Measurements from ENCODE around the gene TXNDC5. TPM values are rescaled to one million over a fixed set of nuclear protein-coding genes. Genes with fewer than 3 reads are reported as not detected.

Gene TXNDC5
- total RNA-seq, 2 experiments from 2014 or later, result 312 to 319 TPM

- Histone ChIP-seq H3K4me1 (ENCODE audit: insufficient read depth, low read length, poor library complexity, severe bottlenecking) (peaks cover 64% of the 10 kb centered on the region), H4K20me1 (ENCODE audit: insufficient read depth, low read length) (peaks cover 18% of the 10 kb centered on the region), H3K27ac (ENCODE audit: low read depth, low read length, poor library complexity, severe bottlenecking) (no peak overlapping the region), H3K4me3 (ENCODE audit: low read depth, low read length, poor library complexity, severe bottlenecking) (no peak overlapping the region), H3K79me2 (ENCODE audit: insufficient read depth, low read depth, low read length) (peaks cover 67% of the 10 kb centered on the region), H3K36me3 (ENCODE audit: insufficient read depth, low read length) (peaks cover 78% of the 10 kb centered on the region), H2AFZ (ENCODE audit: low read length) (no peak overlapping the region), H3K9me3 (ENCODE audit: low read length) (no peaks in the 10 kb centered on the region), H3K4me2 (ENCODE audit: low read length) (peak overlapping the region; percentile 31; the same call in 1 of the 2 replicates), H3K9me2 (ENCODE audit: insufficient read depth, low read length) (no peaks in the 10 kb centered on the region)
- intact Hi-C loops (cut with micrococcal nuclease; ENCODE audit: unreplicated experiment), result no loop called here
- DNase-seq (ENCODE audit: low spot score), result no peak
- TF ChIP-seq EZH2phosphoT487 (IDR thresholded peaks at IDR 0.05; ENCODE audit: borderline replicate concordance, low read depth, low read length) (no peak), CTCF (conservative IDR thresholded peaks at IDR 0.05; ENCODE audit: low read length) (no peak)
- ChIA-PET CTCF (ENCODE audit: unreplicated experiment) (no interaction called here), POLR2A (interaction anchor here (0.7 to 3.8 kb wide), 6 partner anchors 9 to 85 kb away, joined by 3 to 31 read pairs (median 3); no protein-coding TSS in a partner anchor)
- BruUV-seq (replicated peaks), result no TSS peak
These were observed 3.8 kb downstream of the TXNDC5 start for GRCh38 chr6:7906741-7907140.

GRCh38 chr6:7905416-7905815, 5.2 kb downstream of the TXNDC5 start:
- Histone ChIP-seq H3K36me3 (ENCODE audit: insufficient read depth, low read length) (peaks cover 91% of the 10 kb centered on the region), H3K4me2 (ENCODE audit: low read length) (peak overlapping the region; percentile 10; the same call in 1 of the 2 replicates), H3K9me3 (ENCODE audit: low read length) (no peaks in the 10 kb centered on the region), H3K79me2 (ENCODE audit: insufficient read depth, low read depth, low read length) (peaks cover 72% of the 10 kb centered on the region), H3K9me2 (ENCODE audit: insufficient read depth, low read length) (no peaks in the 10 kb centered on the region), H3K27ac (ENCODE audit: low read depth, low read length, poor library complexity, severe bottlenecking) (no peak overlapping the region), H2AFZ (ENCODE audit: low read length) (no peak overlapping the region), H4K20me1 (ENCODE audit: insufficient read depth, low read length) (peaks cover 18% of the 10 kb centered on the region), H3K4me3 (ENCODE audit: low read depth, low read length, poor library complexity, severe bottlenecking) (no peak overlapping the region), H3K4me1 (ENCODE audit: insufficient read depth, low read length, poor library complexity, severe bottlenecking) (peaks cover 67% of the 10 kb centered on the region)
- ChIA-PET POLR2A (interaction anchor here (1.2 to 1.4 kb wide), 2 partner anchors 12 to 35 kb away, joined by 3 to 4 read pairs; no protein-coding TSS in a partner anchor), CTCF (ENCODE audit: unreplicated experiment) (interaction anchor here (1.0 kb wide), 1 partner anchor 153 kb away, joined by 3 read pairs; no protein-coding TSS in a partner anchor)
- intact Hi-C loops (cut with micrococcal nuclease; ENCODE audit: unreplicated experiment), result no loop called here
- TF ChIP-seq EZH2phosphoT487 (IDR thresholded peaks at IDR 0.05; ENCODE audit: borderline replicate concordance, low read depth, low read length) (no peak), CTCF (conservative IDR thresholded peaks at IDR 0.05; ENCODE audit: low read length) (no peak)
- no peak for DNase-seq (ENCODE audit: low spot score)
- no TSS peak for BruUV-seq (replicated peaks)

- Histone ChIP-seq H2AFZ (ENCODE audit: low read length) (no peak overlapping the region), H3K4me3 (ENCODE audit: low read depth, low read length, poor library complexity, severe bottlenecking) (no peak overlapping the region), H3K9me3 (ENCODE audit: low read length) (no peaks in the 10 kb centered on the region), H3K27ac (ENCODE audit: low read depth, low read length, poor library complexity, severe bottlenecking) (peak overlapping the region; percentile 19), H3K79me2 (ENCODE audit: insufficient read depth, low read depth, low read length) (peaks cover 72% of the 10 kb centered on the region), H3K36me3 (ENCODE audit: insufficient read depth, low read length) (peaks cover 97% of the 10 kb centered on the region), H4K20me1 (ENCODE audit: insufficient read depth, low read length) (peaks cover 24% of the 10 kb centered on the region), H3K4me2 (ENCODE audit: low read length) (no peak overlapping the region), H3K9me2 (ENCODE audit: insufficient read depth, low read length) (no peaks in the 10 kb centered on the region), H3K4me1 (ENCODE audit: insufficient read depth, low read length, poor library complexity, severe bottlenecking) (peaks cover 73% of the 10 kb centered on the region)
- POLR2A ChIA-PET, result interaction anchor here (1.4 kb wide), 1 partner anchor 13 kb away, joined by 4 read pairs; no protein-coding TSS in a partner anchor
- CTCF ChIA-PET (ENCODE audit: unreplicated experiment), result interaction anchor here (0.6 to 1.0 kb wide), 2 partner anchors 135 to 154 kb away, joined by 3 read pairs; no protein-coding TSS in a partner anchor
- no peak for DNase-seq (ENCODE audit: low spot score)
- BruUV-seq (replicated peaks), result no TSS peak
- no peak for TF ChIP-seq EZH2phosphoT487 (IDR thresholded peaks at IDR 0.05; ENCODE audit: borderline replicate concordance, low read depth, low read length)
- TF ChIP-seq CTCF (conservative IDR thresholded peaks at IDR 0.05; ENCODE audit: low read length), result no peak
- intact Hi-C loops (cut with micrococcal nuclease; ENCODE audit: unreplicated experiment), result no loop called here
These were observed 5.8 kb downstream of the TXNDC5 start for GRCh38 chr6:7904654-7905319.

Data from OCI-LY7 (cell line).